SH-SY5Y (cell line): ENCODE measurements around the gene ZNF236.

Experiments
- GATA2 ChIP-seq: IDR thresholded peaks from 2 replicates; pipeline ENCODE4 v1.6.1; 2011; ENCODE audit warnings: mild to moderate bottlenecking, low read depth, low read length
- GATA3 ChIP-seq: IDR thresholded peaks from 2 replicates; pipeline ENCODE4 v1.6.1; 2011; ENCODE audit warnings: low read depth, mild to moderate bottlenecking, low read length, moderate library complexity

ZNF236 gene

DNA sequence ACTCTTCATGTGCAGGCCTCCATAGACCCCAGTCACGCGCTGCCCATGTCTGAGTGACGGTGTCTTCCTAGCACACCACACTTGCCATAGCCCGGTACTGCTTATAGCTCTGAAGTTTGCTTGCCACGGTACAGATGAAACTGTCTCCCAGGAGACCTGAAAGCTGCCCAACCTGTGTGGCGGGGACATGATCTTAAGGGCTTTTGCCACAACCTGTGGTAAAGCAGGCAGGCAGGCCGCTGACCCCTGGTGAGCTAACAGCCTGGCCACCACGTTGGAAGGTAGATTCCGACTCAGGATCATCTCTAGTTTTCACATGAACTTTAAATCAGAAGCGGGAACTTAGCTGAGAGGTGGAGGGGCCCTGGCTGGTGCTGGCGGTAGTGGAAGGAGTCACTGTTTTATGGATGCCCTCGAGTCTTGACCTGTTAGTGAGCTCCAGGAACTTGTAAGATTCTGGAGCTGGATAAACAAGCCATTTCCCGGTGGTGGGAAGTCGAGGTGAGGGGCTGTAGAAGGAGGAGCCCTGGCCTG, 153.3 kb downstream of the ZNF236 start:
- no peak for TF ChIP-seq GATA2
- TF ChIP-seq GATA3 = no peak

GRCh38 chr18:76977108-76977621, 154.8 kb downstream of the ZNF236 start:
- TF ChIP-seq GATA2 (no peak), GATA3 (no peak)

- TF ChIP-seq GATA2 (no peak), GATA3 (no peak)
These were observed 155.4 kb downstream of the ZNF236 start for GRCh38 chr18:76977684-76978232.

DNA sequence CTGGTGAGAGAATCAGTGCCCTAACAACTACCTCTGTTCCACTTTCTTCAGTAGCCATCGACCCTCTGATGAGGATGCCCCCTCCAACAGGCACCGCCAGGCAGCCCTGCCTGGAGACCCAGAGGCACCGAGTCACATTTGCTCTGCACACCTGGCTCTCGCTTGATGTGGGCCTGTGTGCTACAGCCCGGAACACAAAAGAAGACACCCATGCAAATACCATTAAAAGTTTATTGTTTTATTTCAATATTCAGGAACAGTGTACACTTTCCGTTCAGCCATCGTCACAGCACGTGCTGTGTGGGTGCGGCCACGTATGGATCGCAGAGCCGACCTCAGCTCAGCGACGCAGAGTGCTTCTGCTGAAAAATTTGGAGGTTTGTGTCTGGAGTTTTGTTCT, 156.3 kb downstream of the ZNF236 start:
- TF ChIP-seq GATA3 (no peak), GATA2 (no peak)

DNA sequence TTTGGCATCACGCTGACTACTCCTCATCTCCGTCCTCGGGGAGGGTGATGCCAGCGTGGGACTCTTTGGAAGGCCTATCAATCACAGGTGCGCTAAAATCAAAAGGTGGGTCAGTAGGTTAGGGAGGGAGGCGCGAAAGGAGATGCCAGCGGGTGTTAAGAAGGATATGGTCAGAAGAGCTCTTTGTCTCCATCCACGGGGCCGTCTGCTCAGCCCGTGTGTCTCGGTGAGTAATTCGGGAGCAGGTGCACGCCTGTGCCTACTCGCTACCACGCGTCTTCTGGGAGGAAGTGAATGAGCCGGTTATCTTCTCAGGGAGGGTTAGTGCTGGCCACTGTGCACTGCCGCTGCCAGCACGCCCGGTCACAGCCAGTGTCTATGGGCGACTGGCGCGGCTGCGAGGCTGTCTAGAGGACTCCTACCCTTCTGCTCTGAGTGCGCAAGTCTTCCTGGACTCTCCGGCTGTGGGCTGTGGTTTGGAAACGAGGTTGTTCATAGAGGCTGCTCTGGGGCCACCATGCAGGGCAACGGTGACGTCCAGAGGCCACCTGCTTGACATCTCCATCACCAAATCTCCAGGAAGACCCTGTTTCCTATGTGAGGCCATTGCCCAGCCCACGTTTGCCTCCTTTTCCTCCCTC, 156.9 kb downstream of the ZNF236 start:
- TF ChIP-seq GATA3 (no peak), GATA2 (no peak)

DNA sequence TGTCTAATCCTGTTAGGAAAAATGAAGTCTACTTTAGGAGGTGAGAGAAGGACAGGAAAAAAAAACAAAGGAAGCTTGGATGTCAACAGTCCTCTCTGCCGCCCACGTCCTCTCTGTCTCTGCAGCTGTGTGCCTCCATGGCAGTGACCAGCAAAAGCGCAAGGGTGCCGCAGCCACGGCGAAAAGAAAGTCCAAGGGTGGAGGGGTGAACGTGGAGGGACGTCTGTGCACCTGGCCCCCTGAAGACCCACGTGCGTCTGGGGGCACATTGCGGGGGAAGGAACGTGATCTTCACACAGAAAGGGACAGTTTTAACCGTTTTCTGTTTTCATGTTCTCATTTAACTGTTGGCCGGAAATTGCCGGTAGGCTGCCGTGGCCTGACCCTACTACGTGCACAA, 157.5 kb downstream of the ZNF236 start:
- TF ChIP-seq GATA3 (no peak), GATA2 (no peak)

- TF ChIP-seq GATA2 (no peak), GATA3 (no peak)
These were observed 158.5 kb downstream of the ZNF236 start for GRCh38 chr18:76980663-76981395.

DNA sequence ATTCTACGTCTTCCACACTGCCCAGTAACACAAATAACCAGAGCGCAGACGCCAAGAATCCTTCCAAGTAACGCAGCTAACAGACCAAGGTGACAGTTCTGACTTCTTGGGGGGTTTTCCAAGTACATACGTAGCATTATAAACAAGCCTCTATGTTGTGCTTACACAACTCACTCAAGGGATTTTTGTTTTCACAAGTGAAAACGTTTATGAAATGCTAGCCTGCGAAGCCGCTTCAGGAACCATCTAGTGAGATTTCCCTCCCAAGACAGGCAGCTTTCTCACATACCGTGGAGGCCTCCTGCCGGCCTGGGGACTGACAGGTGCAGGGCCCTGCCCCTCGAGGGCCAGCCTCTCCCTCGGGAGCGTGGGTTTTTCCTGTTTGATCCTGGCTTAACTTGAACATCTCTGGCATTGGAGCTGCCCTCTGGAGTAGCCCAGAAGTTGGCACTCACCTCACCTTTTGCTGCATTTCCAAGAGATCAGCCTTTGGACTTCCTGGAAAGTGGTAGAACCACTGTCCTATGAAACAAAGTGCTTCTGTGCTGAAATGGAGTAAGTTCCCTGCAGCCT, 159.1 kb downstream of the ZNF236 start:
- no peak for TF ChIP-seq GATA3
- TF ChIP-seq GATA2 = no peak

DNA sequence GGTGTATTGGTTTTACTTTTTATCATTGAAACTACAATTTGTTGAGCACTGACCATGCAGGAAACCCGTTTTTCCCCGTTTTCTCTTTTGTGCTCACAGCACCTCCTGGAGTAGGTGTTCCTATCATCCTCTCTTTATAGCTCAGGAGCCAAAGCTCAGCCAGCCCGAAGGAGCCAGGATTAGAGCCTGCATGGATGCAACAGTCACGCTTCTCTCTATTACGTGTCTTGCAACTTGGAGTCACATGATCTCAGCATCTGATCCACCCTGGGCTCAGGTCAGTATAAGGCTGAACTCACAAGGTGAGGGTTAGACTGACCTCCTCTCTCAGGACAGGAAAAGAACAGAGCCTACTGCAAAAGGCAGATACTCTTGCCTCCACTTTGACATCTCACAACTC, 159.7 kb downstream of the ZNF236 start:
- TF ChIP-seq GATA3 (no peak), GATA2 (no peak)

DNA sequence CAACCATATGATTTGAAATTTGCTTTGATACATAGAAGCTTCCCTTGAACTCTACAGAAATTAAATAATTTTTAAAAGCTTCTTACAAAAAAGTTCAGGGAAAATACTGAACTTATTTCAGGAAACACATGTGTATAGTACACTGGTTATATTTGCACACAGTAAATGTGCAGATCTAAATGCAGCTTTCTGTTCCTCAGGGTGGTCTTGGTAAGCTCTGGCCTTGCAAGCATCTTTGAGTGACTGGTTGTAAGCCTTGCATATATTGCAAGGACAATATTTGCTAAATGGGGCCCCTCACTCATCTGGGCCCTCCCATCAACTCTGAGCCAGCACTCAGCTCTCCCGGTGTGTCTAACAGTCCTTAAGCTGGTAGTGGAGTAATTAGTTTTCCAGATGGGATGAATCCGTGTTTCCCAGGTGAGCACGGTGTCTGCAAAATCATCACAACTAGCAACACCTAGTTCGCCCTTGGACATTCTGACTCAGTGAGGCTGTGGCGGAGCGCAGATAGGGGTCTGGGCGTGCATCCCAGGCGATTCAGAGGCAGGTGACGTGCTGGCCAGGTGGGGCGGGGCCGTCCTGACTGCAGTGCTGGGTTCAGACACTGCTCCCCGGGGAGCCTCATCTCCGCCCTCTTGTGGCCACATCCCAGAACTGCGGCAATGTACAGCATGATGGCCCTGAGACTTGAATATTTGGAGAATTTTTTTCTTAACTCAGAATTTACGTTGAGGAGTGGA, 160.7 kb downstream of the ZNF236 start:
- TF ChIP-seq GATA2 (no peak), GATA3 (no peak)

- no peak for TF ChIP-seq GATA3
- no peak for TF ChIP-seq GATA2
These were observed 161.3 kb downstream of the ZNF236 start for GRCh38 chr18:76983613-76984051.

GRCh38 chr18:76984193-76985155, 162.1 kb downstream of the ZNF236 start:
- TF ChIP-seq GATA2 (no peak), GATA3 (no peak)
